NCI-H526 (cell line): Measurements from ENCODE around the gene PDE3A.
"Not testable (repeated sequence)": the region's sequence is repeated elsewhere in the genome, so short reads cannot be mapped to it uniquely, and the experiment has no call there.

Experiments used
- DNase-seq, 2 experiments: peaks; one replicate each; lab custom pipeline; 2025; lab: John Stamatoyannopoulos, UW

The PDE3A gene

GRCh38 chr12:20374795-20375194 lies 6.5 kb downstream of the PDE3A start:
- DNase-seq, result no peak

GRCh38 chr12:20375560-20375959 lies 7.2 kb downstream of the PDE3A start:
- no peak for DNase-seq

- DNase-seq, result peak; percentile 0 to 19
Observed at GRCh38 chr12:20376984-20377383, 8.6 kb downstream of the PDE3A start.

- DNase-seq, result no peak
Observed at GRCh38 chr12:20377750-20378149, 9.4 kb downstream of the PDE3A start.

GRCh38 chr12:20382117-20382516 lies 13.8 kb downstream of the PDE3A start:
- DNase-seq, result no peak

GRCh38 chr12:20383612-20384011 lies 15.3 kb downstream of the PDE3A start:
- no peak for DNase-seq

- DNase-seq, result not testable (repeated sequence)
Observed at GRCh38 chr12:20384836-20385235, 16.5 kb downstream of the PDE3A start.

- no peak for DNase-seq
Observed at GRCh38 chr12:20390846-20391245, 22.5 kb downstream of the PDE3A start.

- no peak for DNase-seq
Observed at GRCh38 chr12:20392339-20392738, 24.0 kb downstream of the PDE3A start.

GRCh38 chr12:20393707-20394106 lies 25.4 kb downstream of the PDE3A start:
- DNase-seq, result no peak

- no peak for DNase-seq
Observed at GRCh38 chr12:20395791-20396550, 27.6 kb downstream of the PDE3A start.

GRCh38 chr12:20398686-20399085 lies 30.3 kb downstream of the PDE3A start:
- no peak for DNase-seq

GRCh38 chr12:20400003-20400402 lies 31.7 kb downstream of the PDE3A start:
- no peak for DNase-seq

GRCh38 chr12:20403230-20403629 lies 34.9 kb downstream of the PDE3A start:
- DNase-seq, result no peak

- no peak for DNase-seq
Observed at GRCh38 chr12:20404576-20405346, 36.4 kb downstream of the PDE3A start.

- DNase-seq, result no peak
Observed at GRCh38 chr12:20409607-20410377, 41.5 kb downstream of the PDE3A start.

- DNase-seq, result no peak
Observed at GRCh38 chr12:20410734-20411133, 42.4 kb downstream of the PDE3A start.

- no peak for DNase-seq
Observed at GRCh38 chr12:20411345-20411744, 43.0 kb downstream of the PDE3A start.

- DNase-seq, result no peak
Observed at GRCh38 chr12:20415028-20415427, 46.7 kb downstream of the PDE3A start.

- no peak for DNase-seq
Observed at GRCh38 chr12:20415641-20416040, 47.3 kb downstream of the PDE3A start.

GRCh38 chr12:20420557-20420956 lies 52.2 kb downstream of the PDE3A start:
- no peak for DNase-seq

GRCh38 chr12:20421421-20421820 lies 53.1 kb downstream of the PDE3A start:
- no peak for DNase-seq

- no peak for DNase-seq
Observed at GRCh38 chr12:20423557-20423956, 55.2 kb downstream of the PDE3A start.
